ENCODE results near the gene MIB1.
"Not testable (repeated sequence)": the region's sequence is repeated elsewhere in the genome, so short reads cannot be mapped to it uniquely, and the experiment has no call there.

MIB1 gene

GRCh38 chr18:21777814-21778213 is 37.2 kb downstream of the MIB1 start:
- no peak overlapping the region for H3K4me3 ChIP-seq (ENCODE audit: low read length)
- no peak for DNase-seq (ENCODE audit: low read depth)
- no peak for TF ChIP-seq CTCF (conservative IDR thresholded peaks at IDR 0.05; ENCODE audit: low read depth, low read length)

- DNase-seq (ENCODE audit: low read depth) = no peak
- H3K4me3 ChIP-seq (ENCODE audit: low read length) = no peak overlapping the region
- TF ChIP-seq CTCF (conservative IDR thresholded peaks at IDR 0.05; ENCODE audit: low read depth, low read length) = no peak
Measured at GRCh38 chr18:21786526-21786925, 45.9 kb downstream of the MIB1 start.

GRCh38 chr18:21796089-21796488 is 55.5 kb downstream of the MIB1 start:
- H3K4me3 ChIP-seq (ENCODE audit: low read length); DNase-seq (ENCODE audit: low read depth): not testable (repeated sequence)

- no peak for DNase-seq (ENCODE audit: low read depth)
- no peak for TF ChIP-seq CTCF (conservative IDR thresholded peaks at IDR 0.05; ENCODE audit: low read depth, low read length)
Measured at GRCh38 chr18:21798126-21798525, 57.5 kb downstream of the MIB1 start.

GRCh38 chr18:21799721-21800120 is 59.1 kb downstream of the MIB1 start:
- H3K4me3 ChIP-seq (ENCODE audit: low read length) = no peak overlapping the region
- TF ChIP-seq CTCF (conservative IDR thresholded peaks at IDR 0.05; ENCODE audit: low read depth, low read length) = no peak
- DNase-seq (ENCODE audit: low read depth) = no peak

More at GRCh38 chr18:21798126-21798525, 57.5 kb downstream of the MIB1 start:
- H3K4me3 ChIP-seq (ENCODE audit: low read length) = no peak overlapping the region

GRCh38 chr18:21803495-21803894 is 62.9 kb downstream of the MIB1 start:
- no peak for TF ChIP-seq CTCF (conservative IDR thresholded peaks at IDR 0.05; ENCODE audit: low read depth, low read length)
- no peak overlapping the region for H3K4me3 ChIP-seq (ENCODE audit: low read length)
- DNase-seq (ENCODE audit: low read depth) = no peak

- no peak overlapping the region for H3K4me3 ChIP-seq (ENCODE audit: low read length)
Measured at GRCh38 chr18:21805771-21806366, 65.3 kb downstream of the MIB1 start.

More at GRCh38 chr18:21805771-21806366, 65.3 kb downstream of the MIB1 start:
- DNase-seq (ENCODE audit: low read depth) = no peak
- TF ChIP-seq CTCF (conservative IDR thresholded peaks at IDR 0.05; ENCODE audit: low read depth, low read length) = no peak

Data from retinal pigment epithelial cell (primary cell).